ENCODE results near the gene TPO.

- TF ChIP-seq CTCF (IDR thresholded peaks at IDR 0.05) (no peak), POLR2A (IDR thresholded peaks at IDR 0.05) (no peak)
These were observed 140.5 kb downstream of the TPO start for GRCh38 chr2:1553671-1554295.

Measured in thyroid gland (tissue), 4 donors.